ENCODE measurements around the gene ASCL4. TPM values are rescaled to one million over a fixed set of nuclear protein-coding genes. Genes with fewer than 3 reads are reported as not detected.

Gene ASCL4
- polyA plus RNA-seq, 3 donors = not detected

- 1 to 3% (median 1%) methylated on average over 59 to 66 of the region's 66 CpGs for WGBS, 3 donors
- no peak overlapping the region for H3K27ac ChIP-seq (ENCODE audit: low read depth, low read length)
Measured at GRCh38 chr12:107775093-107775721, 703 bp downstream of the ASCL4 start.

GRCh38 chr12:107776171-107776570, 1.7 kb downstream of the ASCL4 start:
- H3K27ac ChIP-seq (ENCODE audit: low read depth, low read length) = no peak overlapping the region
- WGBS, 3 donors = 28 to 41% (median 35%) methylated on average over 6 of the region's 6 CpGs

- H3K27ac ChIP-seq (ENCODE audit: low read depth, low read length) = no peak overlapping the region
- WGBS, 3 donors = 50 to 64% (median 56%) methylated on average over 11 of the region's 11 CpGs
Measured at GRCh38 chr12:107778383-107779025, 4.0 kb downstream of the ASCL4 start.

DNA sequence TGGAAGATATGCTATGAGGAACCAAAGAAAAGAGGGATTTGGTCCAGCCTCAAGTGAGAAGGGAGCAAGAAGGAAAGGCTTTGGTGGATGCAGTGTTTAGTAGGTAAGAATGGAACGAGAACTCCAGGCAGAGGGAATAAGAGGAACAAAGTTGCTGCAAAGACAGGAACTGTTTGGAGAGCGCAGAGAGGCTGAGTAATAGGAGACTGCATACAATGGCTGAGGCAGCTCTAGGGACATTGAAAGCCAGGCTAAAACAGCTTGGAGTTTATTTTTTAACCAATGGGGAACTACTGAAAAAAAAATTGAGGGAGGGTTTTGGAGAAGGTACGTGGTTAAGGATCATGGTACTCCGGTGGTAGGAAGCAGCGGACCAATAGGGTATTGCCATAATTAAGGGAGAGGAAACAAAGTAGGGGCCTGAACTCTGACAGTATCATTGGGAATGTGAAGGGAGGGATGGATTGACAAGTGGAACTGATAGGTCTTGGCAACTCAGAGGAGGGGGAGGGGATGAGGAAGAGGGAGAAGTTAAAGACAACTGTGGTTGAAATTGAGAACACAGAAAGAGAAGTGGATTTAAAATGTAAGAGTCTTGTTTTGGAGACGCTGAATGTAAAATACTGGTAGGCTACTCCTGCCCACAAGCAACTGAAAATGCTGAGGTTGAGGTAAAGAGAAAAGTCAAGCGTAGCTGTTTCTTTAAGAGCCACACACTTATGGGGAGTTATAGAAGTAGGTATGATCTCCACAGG, 4.8 kb downstream of the ASCL4 start:
- no peak overlapping the region for H3K27ac ChIP-seq (ENCODE audit: low read depth, low read length)
- 54 to 60% (median 56%) methylated on average over 7 of the region's 7 CpGs for WGBS, 3 donors

GRCh38 chr12:107780298-107780697, 5.8 kb downstream of the ASCL4 start:
- 33 to 91% (median 84%) methylated on average over 1 of the region's 1 CpG for WGBS, 3 donors

DNA sequence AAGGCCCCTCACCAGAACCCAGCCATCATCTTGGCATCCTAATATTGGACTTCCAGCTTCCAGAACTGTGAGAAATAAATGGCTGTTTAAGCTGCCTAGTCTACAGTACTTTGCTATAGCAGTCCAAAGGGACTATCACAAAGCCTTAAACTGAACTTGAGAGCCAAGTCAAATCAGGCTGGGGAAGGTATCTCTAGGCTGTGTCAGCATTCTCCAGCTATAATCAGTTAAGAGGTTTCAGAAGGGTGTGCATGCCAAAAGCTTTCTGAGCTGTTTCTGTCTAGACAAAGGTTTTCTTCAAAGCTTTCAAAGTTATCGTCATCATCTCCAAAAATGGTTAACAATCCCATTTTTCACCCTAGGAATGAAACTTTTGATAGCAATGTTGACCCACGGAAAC, 7.6 kb downstream of the ASCL4 start:
- 60 to 91% (median 65%) methylated on average over 2 of the region's 2 CpGs for WGBS, 3 donors
- H3K27ac ChIP-seq (ENCODE audit: low read depth, low read length) = no peak overlapping the region

More at GRCh38 chr12:107780298-107780697, 5.8 kb downstream of the ASCL4 start:
- H3K27ac ChIP-seq (ENCODE audit: low read depth, low read length) = no peak overlapping the region

DNA sequence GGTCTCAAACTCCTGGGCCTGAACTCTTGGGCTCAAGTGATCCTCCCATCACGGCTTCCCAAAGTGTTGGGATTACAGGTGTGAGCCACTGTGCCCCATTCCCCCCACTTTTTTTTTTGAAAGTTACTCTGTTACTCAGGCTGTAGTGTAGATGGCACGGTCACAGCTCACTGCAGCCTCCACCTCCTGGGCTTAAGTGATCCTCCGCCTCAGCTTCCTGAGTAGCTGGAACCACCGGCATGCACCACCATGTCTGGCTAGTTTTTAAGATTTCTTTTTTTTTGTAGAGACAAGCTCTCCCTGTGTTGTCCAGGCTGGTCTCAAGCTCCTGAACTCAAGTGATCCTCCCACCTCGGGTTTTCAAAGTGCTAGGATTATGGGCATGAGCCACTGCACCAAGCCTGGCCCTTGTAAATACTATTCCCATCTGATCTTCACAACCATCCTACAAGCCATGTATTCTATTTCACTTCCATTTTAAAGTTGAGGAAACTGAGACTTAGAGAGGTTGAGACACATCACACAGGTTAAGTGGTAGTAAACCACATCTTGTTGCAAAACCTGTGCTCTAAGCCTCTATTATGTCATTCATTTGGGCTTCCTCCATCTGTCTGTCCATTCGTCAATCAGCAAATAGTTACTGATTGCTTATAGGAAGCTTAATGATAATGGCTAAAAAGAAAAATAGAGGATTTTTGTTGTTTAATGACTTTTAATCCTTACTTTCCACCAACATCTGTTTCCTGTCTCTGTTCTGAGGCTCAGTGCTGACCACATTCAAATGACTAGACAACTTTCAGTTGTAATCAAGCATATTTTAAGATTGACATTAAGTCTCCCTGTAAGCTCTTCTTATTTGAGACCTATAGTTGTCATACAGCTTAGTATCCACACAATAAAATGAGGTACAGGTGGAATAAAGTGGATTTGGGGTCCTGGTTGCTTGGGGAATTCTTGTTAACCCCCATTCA, 9.2 kb downstream of the ASCL4 start:
- 58 to 80% (median 62%) methylated on average over 6 of the region's 6 CpGs for WGBS, 3 donors

GRCh38 chr12:107788281-107788680, 13.8 kb downstream of the ASCL4 start:
- WGBS, 3 donors = 69 to 89% (median 76%) methylated on average over 2 of the region's 2 CpGs
- H3K27ac ChIP-seq (ENCODE audit: low read depth, low read length) = no peak overlapping the region

More for the DNA sequence above, 9.2 kb downstream of the ASCL4 start:
- no peak overlapping the region for H3K27ac ChIP-seq (ENCODE audit: low read depth, low read length)

DNA sequence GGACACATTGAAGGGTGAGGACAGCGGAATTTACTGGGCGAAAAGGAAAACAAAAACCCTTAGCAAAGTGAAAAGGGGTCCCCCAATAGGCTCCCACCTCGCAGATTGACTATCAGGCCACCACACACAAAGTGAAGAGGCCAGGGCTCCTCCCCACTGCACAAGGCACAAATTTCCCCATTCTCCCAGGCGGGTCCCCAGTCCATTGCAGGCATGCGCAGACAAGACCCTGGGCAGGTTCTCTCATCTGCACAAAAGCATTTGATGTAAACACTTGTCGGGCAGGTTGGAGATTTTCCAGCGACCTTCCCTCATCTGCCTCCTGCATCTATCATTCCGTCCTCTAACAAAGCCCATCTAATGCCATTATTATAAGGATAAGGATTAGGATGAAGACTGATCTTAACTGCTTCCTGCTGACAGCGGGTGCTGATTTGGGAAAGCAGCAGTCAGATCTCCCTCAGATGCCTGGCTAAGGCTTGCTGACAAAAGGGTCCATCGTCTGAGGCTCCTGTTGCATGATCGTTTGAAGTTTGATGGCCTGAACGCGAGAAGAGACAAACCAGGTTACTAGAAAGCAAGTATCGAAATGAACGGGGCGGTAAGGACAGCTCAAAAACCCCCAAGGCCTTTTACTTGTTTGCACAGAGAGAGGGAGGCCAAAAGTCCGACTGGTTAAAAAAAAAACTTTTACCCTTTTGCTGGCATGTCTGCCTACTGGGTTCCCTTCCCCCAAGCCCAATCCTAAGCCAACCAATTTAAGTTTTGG, 14.4 kb downstream of the ASCL4 start:
- no peak overlapping the region for H3K27ac ChIP-seq (ENCODE audit: low read depth, low read length)
- WGBS, 3 donors = 69 to 72% (median 71%) methylated on average over 17 of the region's 17 CpGs

- 57 to 76% (median 70%) methylated on average over 1 of the region's 1 CpG for WGBS, 3 donors
- no peak overlapping the region for H3K27ac ChIP-seq (ENCODE audit: low read depth, low read length)
Measured at GRCh38 chr12:107791465-107792089, 17.1 kb downstream of the ASCL4 start.

GRCh38 chr12:107794451-107794850, 19.9 kb downstream of the ASCL4 start:
- WGBS, 3 donors = 45 to 75% (median 72%) methylated on average over 3 of the region's 3 CpGs
- no peak overlapping the region for H3K27ac ChIP-seq (ENCODE audit: low read depth, low read length)

DNA sequence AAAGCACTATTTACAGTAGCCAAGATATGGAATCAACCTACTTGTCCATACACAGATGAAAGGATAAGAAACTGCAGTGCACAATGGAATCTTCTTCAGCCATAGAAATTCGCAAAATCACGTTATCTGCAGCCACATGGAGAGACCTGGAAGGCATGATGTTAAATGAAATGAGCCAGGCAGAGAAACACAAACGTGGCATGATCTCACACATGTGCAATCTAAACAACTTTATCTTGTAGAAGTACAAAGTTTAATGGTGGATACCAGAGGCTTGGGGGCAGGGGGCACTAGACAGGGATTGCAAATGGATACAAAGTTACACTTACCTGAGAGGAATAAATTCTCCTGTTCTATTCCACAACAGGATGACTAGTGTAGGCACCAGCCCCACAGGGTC, 24.1 kb downstream of the ASCL4 start:
- no peak overlapping the region for H3K27ac ChIP-seq (ENCODE audit: low read depth, low read length)
- WGBS, 3 donors = 48 to 69% (median 66%) methylated on average over 3 of the region's 3 CpGs

DNA sequence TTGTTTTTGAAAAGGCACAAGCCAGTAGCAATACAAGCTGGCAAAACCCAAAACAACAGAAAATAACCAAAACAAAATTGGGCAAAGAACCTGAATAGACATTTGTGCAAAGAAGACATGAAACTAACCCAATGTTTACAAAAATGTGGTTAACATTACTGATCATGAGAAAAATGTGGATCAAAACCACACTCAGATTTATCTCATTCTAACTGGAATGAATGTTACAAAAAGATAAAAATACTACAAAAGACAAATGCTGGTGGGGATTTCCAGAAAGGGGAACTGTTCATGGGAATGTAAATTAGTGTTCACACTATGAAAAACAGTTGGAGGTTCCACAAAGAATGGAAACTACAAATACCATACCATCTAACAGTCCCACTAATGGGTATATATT, 26.6 kb downstream of the ASCL4 start:
- no peak overlapping the region for H3K27ac ChIP-seq (ENCODE audit: low read depth, low read length)

DNA sequence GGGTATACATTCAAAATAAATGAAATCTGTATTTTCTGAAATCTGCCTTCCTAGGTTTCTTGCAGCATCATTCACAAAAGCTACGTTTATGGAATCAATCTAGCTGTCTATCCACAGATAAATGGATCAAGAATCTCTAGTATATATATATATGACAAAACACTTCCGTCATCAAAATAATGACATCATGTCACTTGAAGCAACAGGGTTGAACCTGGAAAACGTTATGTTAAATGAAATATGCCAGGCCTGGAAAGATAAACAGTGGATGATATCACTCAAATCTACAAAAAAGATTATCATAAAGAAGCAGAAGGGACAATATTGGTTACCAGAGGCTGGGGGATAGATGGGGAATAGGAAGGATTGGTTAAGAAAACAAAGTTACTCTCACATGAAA, 28.6 kb downstream of the ASCL4 start:
- WGBS, 3 donors = 33 to 54% (median 43%) methylated on average over 3 of the region's 3 CpGs
- H3K27ac ChIP-seq (ENCODE audit: low read depth, low read length) = no peak overlapping the region

GRCh38 chr12:107805488-107806180, 31.1 kb downstream of the ASCL4 start:
- 73 to 84% (median 82%) methylated on average over 21 to 22 of the region's 22 CpGs for WGBS, 3 donors
- no peak overlapping the region for H3K27ac ChIP-seq (ENCODE audit: low read depth, low read length)

GRCh38 chr12:107807471-107808150, 33.1 kb downstream of the ASCL4 start:
- no peak overlapping the region for H3K27ac ChIP-seq (ENCODE audit: low read depth, low read length)
- 49 to 72% (median 56%) methylated on average over 3 of the region's 3 CpGs for WGBS, 3 donors

Measured in adipose tissue (tissue), 3 donors.